ENCODE results near the gene CELF2. TPM values are rescaled to one million over a fixed set of nuclear protein-coding genes. Genes with fewer than 3 reads are reported as not detected.

The CELF2 gene
- total RNA-seq, 1 experiment from 2014 or later: 0.27 TPM

- peaks cover 62% of the 10 kb centered on the region for H3K4me1 Mint-ChIP-seq (ENCODE audit: low read depth, unreplicated experiment)
- H3K27ac Mint-ChIP-seq (ENCODE audit: unreplicated experiment): no peak overlapping the region
- no peaks in the 10 kb centered on the region for H3K27me3 Mint-ChIP-seq (ENCODE audit: insufficient read depth, unreplicated experiment)
- ChIA-PET POLR2A (no interaction called here), CTCF (no interaction called here)
- H3K4me3 ChIP-seq (ENCODE audit: low read depth, low read length): no peak overlapping the region
- H3K27me3 ChIP-seq (replicated peaks; ENCODE audit: control insufficient read depth, insufficient read depth, low read length): no peaks in the 10 kb centered on the region
- DNase-seq: no peak
- no peaks in the 10 kb centered on the region for H3K36me3 ChIP-seq (ENCODE audit: control insufficient read depth, insufficient read depth, low read length)
- BruUV-seq (replicated peaks): no TSS peak
- TF ChIP-seq, protein P1, sequence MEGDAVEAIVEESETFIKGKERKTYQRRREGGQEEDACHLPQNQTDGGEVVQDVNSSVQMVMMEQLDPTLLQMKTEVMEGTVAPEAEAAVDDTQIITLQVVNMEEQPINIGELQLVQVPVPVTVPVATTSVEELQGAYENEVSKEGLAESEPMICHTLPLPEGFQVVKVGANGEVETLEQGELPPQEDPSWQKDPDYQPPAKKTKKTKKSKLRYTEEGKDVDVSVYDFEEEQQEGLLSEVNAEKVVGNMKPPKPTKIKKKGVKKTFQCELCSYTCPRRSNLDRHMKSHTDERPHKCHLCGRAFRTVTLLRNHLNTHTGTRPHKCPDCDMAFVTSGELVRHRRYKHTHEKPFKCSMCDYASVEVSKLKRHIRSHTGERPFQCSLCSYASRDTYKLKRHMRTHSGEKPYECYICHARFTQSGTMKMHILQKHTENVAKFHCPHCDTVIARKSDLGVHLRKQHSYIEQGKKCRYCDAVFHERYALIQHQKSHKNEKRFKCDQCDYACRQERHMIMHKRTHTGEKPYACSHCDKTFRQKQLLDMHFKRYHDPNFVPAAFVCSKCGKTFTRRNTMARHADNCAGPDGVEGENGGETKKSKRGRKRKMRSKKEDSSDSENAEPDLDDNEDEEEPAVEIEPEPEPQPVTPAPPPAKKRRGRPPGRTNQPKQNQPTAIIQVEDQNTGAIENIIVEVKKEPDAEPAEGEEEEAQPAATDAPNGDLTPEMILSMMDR (IDR thresholded peaks at IDR 0.05; ENCODE audit: insufficient read depth in 1 of 2, low read depth in 1 of 2, low read length in 1 of 2, severe bottlenecking in 1 of 2, unreplicated experiment in 1 of 2): no peak
- intact Hi-C loops (cut with micrococcal nuclease; ENCODE audit: unreplicated experiment): no loop called here
- H3K4me1 ChIP-seq: peaks cover 37% of the 10 kb centered on the region
- H3K4me3 Mint-ChIP-seq (ENCODE audit: unreplicated experiment): no peak overlapping the region
- H3K9me3 ChIP-seq: no peaks in the 10 kb centered on the region
- H3K9me3 Mint-ChIP-seq (ENCODE audit: unreplicated experiment): no peaks in the 10 kb centered on the region
- no peaks in the 10 kb centered on the region for H3K36me3 Mint-ChIP-seq (ENCODE audit: insufficient read depth, unreplicated experiment)
Measured at GRCh38 chr10:11330383-11331045, 312.8 kb downstream of the CELF2 start.

GRCh38 chr10:11331046-11331577, 313.4 kb downstream of the CELF2 start:
- Mint-ChIP-seq H3K4me3 (ENCODE audit: unreplicated experiment) (no peak overlapping the region), H3K27ac (ENCODE audit: unreplicated experiment) (no peak overlapping the region), H3K9me3 (ENCODE audit: unreplicated experiment) (no peaks in the 10 kb centered on the region), H3K27me3 (ENCODE audit: insufficient read depth, unreplicated experiment) (no peaks in the 10 kb centered on the region), H3K4me1 (ENCODE audit: low read depth, unreplicated experiment) (peaks cover 56% of the 10 kb centered on the region), H3K36me3 (ENCODE audit: insufficient read depth, unreplicated experiment) (no peaks in the 10 kb centered on the region)
- peaks cover 35% of the 10 kb centered on the region for H3K4me1 ChIP-seq
- no peaks in the 10 kb centered on the region for H3K36me3 ChIP-seq (ENCODE audit: control insufficient read depth, insufficient read depth, low read length)
- no peak for DNase-seq
- BruUV-seq (replicated peaks): no TSS peak
- POLR2A ChIA-PET: no interaction called here
- TF ChIP-seq, protein P1 (IDR thresholded peaks at IDR 0.05; ENCODE audit: insufficient read depth in 1 of 2, low read depth in 1 of 2, low read length in 1 of 2, severe bottlenecking in 1 of 2, unreplicated experiment in 1 of 2): no peak
- CTCF ChIA-PET: no interaction called here
- H3K27me3 ChIP-seq (replicated peaks; ENCODE audit: control insufficient read depth, insufficient read depth, low read length): no peaks in the 10 kb centered on the region
- no peaks in the 10 kb centered on the region for H3K9me3 ChIP-seq
- intact Hi-C loops (cut with micrococcal nuclease; ENCODE audit: unreplicated experiment): no loop called here
- H3K4me3 ChIP-seq (ENCODE audit: low read depth, low read length): no peak overlapping the region

DNA sequence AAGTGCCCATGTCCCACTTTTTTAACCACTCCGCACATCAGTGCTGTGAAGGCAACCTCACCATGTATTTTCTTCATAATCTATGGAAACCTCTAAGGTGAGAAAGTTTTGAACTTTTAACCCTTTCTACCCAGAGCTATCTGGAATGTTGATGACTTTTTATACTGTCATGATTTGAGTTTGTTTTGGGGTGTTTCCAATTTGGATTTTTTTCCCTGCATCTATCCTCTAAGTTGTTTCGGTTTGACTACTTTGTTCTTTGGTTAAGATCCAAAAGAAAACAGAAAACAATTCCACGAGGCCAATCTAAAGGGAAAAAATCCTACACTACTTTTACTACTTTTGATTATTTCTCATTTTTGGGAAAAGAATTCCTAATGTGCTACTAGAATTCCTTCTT, 314.1 kb downstream of the CELF2 start:
- Mint-ChIP-seq H3K9me3 (ENCODE audit: unreplicated experiment) (no peaks in the 10 kb centered on the region), H3K36me3 (ENCODE audit: insufficient read depth, unreplicated experiment) (no peaks in the 10 kb centered on the region), H3K27ac (ENCODE audit: unreplicated experiment) (no peak overlapping the region), H3K4me1 (ENCODE audit: low read depth, unreplicated experiment) (peaks cover 50% of the 10 kb centered on the region), H3K27me3 (ENCODE audit: insufficient read depth, unreplicated experiment) (no peaks in the 10 kb centered on the region), H3K4me3 (ENCODE audit: unreplicated experiment) (no peak overlapping the region)
- TF ChIP-seq, protein P1 (IDR thresholded peaks at IDR 0.05; ENCODE audit: insufficient read depth in 1 of 2, low read depth in 1 of 2, low read length in 1 of 2, severe bottlenecking in 1 of 2, unreplicated experiment in 1 of 2): no peak
- no peaks in the 10 kb centered on the region for H3K9me3 ChIP-seq
- H3K4me3 ChIP-seq (ENCODE audit: low read depth, low read length): no peak overlapping the region
- intact Hi-C loops (cut with micrococcal nuclease; ENCODE audit: unreplicated experiment): no loop called here
- ChIA-PET CTCF (no interaction called here), POLR2A (no interaction called here)
- H3K4me1 ChIP-seq: peaks cover 29% of the 10 kb centered on the region
- H3K36me3 ChIP-seq (ENCODE audit: control insufficient read depth, insufficient read depth, low read length): no peaks in the 10 kb centered on the region
- BruUV-seq (replicated peaks): no TSS peak
- no peak for DNase-seq
- no peaks in the 10 kb centered on the region for H3K27me3 ChIP-seq (replicated peaks; ENCODE audit: control insufficient read depth, insufficient read depth, low read length)
